HG02884 (cell line): ENCODE measurements around the gene ANKRD18A.
"Not testable (repeated sequence)": the region's sequence is repeated elsewhere in the genome, so short reads cannot be mapped to it uniquely, and the experiment has no call there.

Experiments
- ATAC-seq: cut with Tn5 transposase; IDR thresholded peaks from one replicate; pipeline ENCODE4 v1.9.1; 2021; ENCODE audit warnings: mild to moderate bottlenecking, moderate library complexity; ENCODE audit not compliant: unreplicated experiment

ANKRD18A gene

GRCh38 chr9:38629511-38629910 is 9.1 kb upstream of the ANKRD18A start:
- no peak for ATAC-seq

DNA sequence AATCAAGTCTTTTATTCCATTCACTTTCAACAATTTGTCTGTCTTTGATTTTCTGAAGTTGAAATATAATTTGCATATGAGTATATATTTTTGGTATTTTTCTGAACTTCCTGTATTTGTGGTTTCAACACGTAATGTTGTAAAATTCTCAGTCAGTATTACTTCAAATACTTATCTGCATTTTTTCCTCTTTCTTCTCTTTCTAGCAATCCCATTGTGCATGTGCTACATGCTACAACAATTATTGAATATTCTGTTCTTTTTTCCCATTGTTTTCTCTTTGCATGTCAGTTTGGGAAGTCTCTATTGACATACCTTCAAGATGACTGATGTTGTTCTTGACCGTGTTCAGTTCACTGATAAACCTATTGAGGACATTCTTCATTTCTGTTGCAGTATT is 5.6 kb upstream of the ANKRD18A start:
- no peak for ATAC-seq

DNA sequence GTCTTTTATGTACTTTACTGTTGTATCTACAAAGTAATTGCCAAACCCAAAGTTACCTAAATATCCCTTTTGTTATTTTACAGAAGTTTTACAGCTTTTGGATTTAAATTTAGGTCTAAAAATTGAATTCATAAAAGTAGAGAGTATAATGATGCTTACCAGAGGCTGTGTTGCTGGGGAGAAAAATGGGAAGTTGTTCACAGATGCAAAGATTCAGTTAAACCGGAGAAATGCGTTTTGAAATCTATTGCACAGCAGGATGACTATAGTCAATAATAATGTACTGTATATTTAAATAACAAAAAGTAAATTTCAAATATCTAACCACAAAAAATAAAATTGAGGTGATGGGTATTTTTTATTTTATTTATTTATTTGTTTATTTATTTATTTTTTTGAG is 2.6 kb upstream of the ANKRD18A start:
- ATAC-seq, result no peak

- ATAC-seq, result no peak
Observed at GRCh38 chr9:38622288-38622674, 1.9 kb upstream of the ANKRD18A start.

DNA sequence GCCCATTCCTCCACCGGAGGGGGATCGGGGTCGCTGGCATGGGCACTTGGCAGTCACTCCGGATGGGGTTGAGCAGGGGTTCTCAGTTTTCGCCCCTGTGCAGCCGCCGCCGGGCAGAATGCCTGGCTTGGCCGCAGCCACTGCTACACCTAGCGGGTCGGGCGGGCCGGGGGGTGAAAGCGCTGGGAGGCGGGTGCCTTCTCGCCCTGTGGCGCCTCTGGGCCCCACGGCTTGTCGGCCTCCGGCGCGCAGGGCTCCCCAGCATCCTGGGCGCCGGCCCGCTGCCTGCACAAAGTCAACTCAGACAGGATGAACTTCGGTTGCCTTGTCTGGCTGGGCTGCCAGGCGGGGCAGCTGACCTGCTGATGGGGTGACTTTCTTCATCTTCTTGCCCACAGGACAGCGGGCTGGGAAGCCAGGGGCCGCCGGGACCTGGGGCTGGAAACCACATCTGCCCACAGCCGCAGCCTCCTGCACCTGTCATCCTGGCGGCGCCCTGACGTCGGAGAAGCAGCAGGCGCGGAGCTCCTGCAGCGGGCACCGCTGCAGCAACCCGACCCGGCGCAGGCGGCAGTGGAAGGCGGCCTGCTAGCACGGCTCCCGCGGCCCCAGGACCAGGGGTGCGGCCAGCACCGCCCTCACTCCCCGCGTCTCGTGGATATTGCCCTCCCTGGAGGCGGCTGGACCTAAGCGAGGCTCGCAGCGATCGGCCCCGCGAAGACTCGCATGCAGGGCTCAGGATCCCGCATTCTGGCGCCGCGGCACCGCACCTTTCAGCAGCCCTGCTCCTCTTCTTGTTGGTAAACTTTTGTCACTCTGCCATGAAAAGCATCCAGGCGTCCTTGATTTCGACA is 1.3 kb upstream of the ANKRD18A start:
- peak; percentile 12 for ATAC-seq

- ATAC-seq, result no peak
Observed at GRCh38 chr9:38619556-38620447, 594 bp downstream of the ANKRD18A start.

DNA sequence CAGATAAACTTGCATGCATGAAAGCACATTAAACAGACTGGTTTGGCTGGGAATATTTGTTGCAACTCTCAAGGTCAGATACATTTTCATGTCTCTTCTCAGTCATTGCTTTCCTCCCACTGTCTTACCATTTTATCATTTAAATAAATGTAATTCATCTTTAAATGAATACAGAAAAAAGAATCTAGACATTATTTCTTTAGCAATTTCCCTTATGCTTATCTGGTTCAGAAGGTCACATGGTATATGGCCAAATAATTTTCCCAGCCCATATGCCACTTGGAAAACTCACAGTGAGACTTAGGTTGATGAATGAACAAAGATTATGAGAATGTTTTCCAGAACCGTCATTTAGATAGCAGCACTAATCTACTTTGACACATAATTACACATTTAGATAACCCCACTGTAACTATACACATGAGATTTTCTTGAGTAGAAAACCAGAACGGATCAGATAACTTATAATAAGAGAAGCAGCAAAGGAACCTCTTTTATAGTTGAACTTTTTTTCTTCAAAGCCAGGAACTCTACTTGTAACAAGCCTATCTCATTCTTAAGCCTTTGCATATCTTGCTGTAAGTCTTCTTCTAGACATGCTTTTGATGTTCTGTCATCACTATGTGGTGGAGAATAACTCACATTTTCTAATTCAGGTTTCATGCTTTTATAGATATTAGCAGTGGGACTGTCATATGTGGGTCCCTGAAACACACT is 22.2 kb downstream of the ANKRD18A start:
- ATAC-seq, result not testable (repeated sequence)

DNA sequence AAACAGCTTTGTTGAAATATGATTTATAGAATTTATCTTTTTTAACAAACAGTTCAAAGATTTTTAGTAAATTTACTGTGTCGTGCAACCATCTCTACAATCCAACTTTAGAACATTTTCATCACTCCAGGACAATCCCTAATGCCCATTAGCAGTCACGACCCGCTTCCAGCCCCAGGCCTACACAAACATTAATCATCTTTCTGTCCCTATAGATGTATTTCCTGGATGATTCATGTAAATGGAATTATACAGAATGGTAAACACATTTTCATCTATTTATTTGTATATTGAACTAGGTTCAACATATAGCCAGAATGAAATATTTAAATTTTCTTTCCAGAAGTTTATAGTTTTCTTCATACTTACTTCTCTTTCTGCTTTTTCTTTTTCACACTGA is 25.3 kb downstream of the ANKRD18A start:
- ATAC-seq, result not testable (repeated sequence)

DNA sequence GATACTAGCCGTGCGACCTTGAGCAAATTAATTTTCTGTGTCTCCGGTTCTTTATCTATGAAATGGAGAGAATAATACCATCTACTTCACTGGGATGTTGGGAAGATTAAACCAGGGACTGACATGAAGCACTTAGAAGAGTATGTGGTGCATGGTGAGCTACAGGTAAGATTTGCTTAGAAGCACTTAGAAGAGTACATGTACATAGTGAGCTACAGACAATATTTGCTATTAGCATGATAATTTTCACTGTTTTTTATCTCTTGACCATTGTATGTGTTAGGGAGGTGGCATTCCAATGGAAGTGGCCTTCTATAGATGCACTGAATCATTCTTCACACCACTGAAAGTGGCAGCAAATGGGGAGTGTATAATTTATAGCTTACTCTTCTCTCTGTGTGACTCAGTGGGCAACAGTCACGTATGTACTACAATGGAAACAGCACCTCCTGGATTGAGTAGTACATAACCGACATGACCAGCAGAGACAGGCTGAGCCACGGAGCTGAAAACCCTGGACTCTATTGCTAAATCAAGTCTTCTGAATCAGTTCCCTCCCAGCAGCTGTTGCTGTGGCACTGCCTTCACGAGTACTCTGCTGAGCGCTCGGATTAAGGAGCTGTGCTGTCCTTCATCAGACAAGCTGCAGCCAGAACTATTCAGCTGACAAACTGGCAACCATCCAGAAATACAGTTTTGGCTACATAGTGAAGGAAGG is 28.9 kb downstream of the ANKRD18A start:
- not testable (repeated sequence) for ATAC-seq

DNA sequence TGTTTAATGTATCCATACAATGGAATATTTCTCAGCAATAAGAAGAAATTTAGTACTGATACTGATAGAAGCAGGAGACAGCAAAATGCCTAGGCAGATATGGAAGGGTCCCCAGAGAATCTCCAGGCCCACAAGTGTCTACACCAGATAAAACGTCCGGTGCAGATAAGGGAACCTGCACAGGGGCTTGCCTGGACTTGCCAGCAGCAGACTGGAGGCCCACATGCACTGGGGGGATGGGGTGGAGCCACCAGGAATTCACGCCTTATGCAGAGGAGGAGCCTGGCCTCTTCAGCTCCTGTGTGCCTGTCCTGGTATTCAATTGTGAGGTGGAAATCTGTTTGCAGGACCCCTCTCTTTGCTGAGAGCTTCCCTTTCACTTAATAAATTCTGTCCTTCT is 36.6 kb downstream of the ANKRD18A start:
- not testable (repeated sequence) for ATAC-seq

DNA sequence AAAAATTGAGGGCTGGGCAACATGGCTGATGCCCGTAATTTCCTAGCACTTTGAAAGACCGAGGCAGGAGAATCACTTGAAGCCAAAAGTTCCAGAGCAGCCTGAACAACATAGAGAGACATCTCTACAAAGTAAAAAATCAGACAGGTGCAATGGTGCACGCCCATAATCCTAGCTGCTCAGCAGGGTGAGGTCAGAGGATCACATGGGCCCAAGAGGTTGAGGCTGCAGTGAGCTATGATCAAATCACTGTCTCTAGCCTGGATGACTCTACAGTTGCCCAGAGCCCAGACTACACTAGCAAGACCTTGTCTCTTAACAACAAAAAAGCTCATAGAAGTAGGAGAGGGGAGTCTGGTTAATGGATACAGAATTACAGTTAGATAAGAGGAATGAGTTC is 40.3 kb downstream of the ANKRD18A start:
- not testable (repeated sequence) for ATAC-seq

- ATAC-seq, result not testable (repeated sequence)
Observed at GRCh38 chr9:38576181-38576580, 44.2 kb downstream of the ANKRD18A start.

- ATAC-seq, result not testable (repeated sequence)
Observed at GRCh38 chr9:38566048-38566447, 54.3 kb downstream of the ANKRD18A start.

DNA sequence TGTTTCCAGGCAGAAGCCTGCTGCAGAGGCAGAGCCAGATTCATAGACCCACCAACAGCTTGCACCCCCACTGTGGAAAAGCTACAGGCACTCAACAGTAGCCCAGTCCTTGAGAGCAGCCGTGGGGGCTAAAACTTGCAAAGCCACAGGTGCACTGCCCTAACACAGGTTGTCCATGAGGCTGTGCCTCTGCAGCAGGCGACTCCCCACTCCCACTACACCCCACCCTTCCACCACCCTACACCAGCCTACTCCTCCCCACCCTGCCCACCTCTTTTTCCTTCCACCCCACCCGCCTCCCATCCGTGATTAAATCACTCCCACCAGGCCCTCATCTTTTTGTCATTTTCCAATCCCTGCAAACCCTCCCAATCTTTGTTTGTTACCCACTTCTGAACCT is 55.2 kb downstream of the ANKRD18A start:
- not testable (repeated sequence) for ATAC-seq

- not testable (repeated sequence) for ATAC-seq
Observed at GRCh38 chr9:38563911-38564310, 56.5 kb downstream of the ANKRD18A start.

GRCh38 chr9:38561134-38561533 is 59.3 kb downstream of the ANKRD18A start:
- not testable (repeated sequence) for ATAC-seq

GRCh38 chr9:38559172-38559571 is 61.2 kb downstream of the ANKRD18A start:
- ATAC-seq, result not testable (repeated sequence)

DNA sequence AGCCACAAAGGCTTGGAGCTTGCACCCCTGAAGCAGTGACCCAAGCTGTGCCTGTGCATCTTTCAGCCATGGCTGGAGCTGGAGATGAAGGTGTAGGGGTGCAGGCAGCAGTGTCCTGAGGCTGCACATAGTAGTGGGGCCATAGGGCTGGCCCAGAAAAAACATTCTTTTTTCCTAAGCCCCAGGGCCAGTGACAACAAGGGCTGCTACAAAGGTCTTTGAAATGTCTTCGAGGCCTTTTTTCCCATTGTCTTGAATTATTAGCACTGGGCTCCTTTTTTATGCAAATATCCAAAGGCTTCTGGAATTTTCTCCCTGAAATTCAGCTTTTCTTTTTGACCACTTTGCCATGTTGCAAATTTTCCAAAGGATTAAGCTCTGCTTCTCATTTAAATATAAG is 62.6 kb downstream of the ANKRD18A start:
- not testable (repeated sequence) for ATAC-seq

DNA sequence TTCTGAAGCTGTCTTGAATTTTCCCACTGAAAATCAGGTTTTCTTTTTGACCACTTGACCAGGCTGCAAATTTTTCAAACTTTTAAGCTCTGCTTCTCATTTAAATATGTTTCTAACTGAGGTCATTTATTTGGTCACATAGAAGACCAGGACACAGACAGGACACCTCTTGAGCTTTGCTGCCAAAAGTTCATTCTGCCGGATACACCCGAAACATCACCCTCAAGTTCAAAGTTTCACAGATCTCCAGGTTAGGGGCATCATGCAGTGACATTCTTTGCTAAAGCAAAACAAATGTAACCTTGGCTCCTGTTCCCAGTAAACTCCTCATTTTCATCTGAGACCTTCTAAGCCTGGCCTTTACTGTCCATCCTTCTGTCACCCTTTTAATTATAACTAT is 65.4 kb downstream of the ANKRD18A start:
- not testable (repeated sequence) for ATAC-seq

- ATAC-seq, result not testable (repeated sequence)
Observed at GRCh38 chr9:38553019-38553418, 67.4 kb downstream of the ANKRD18A start.
